Colonic mucosa (tissue), 4 donors: ENCODE measurements around the gene PRRT4. TPM values are rescaled to one million over a fixed set of nuclear protein-coding genes. Genes with fewer than 3 reads are reported as not detected.

Experiments used
- DNase-seq: peaks from one replicate; pipeline ENCODE4 v3.0.0-alpha.2; 2020
- H3K27ac ChIP-seq: fragments of 200-600 bp; one replicate; pipeline ENCODE4 v1.8.0; 2021
- H3K27me3 ChIP-seq: fragments of 200-600 bp; one replicate; pipeline ENCODE4 v1.8.0; 2021
- H3K36me3 ChIP-seq: fragments of 200-600 bp; one replicate; pipeline ENCODE4 v1.8.0; 2021
- H3K4me1 ChIP-seq: fragments of 200-600 bp; one replicate; pipeline ENCODE4 v1.8.0; 2021; ENCODE audit warnings: mild to moderate bottlenecking
- H3K4me3 ChIP-seq: fragments of 200-600 bp; one replicate; pipeline ENCODE4 v1.8.0; 2021
- H3K9ac ChIP-seq, 2 donors: one replicate each; pipeline ENCODE4 v1.7.0; 2013; ENCODE audit warnings: control low read depth in 2 of 2, low read depth in 2 of 2, low read length in 2 of 2
- H3K9me3 ChIP-seq: fragments of 200-600 bp; one replicate; pipeline ENCODE4 v1.8.0; 2021
- CTCF ChIP-seq: fragments of 200-600 bp; IDR thresholded peaks from one replicate; pipeline ENCODE4 v1.8.0; 2022; ENCODE audit warnings: antibody characterized with exemption, mild to moderate bottlenecking
- intact Hi-C: fragments of 100-400 bp; cut with DNase I; formaldehyde crosslinking; loops from one replicate; pipeline ENCODE4 v1.14.1; 2022
- total RNA-seq, 2 donors: library from RNA; stranded (reverse); fragmentation: NEBNext Ultra II Directional in 1 of 2; extraction: Animal tissue kit (Norgen Biotek cat#: 25700) in 1 of 2; gene quantifications; one replicate each; pipeline ENCODE4 v1.2.1, GENCODE V29; 2021
- donor health status: healthy.
- donor health status: DM: no; HTN: no; CAD: no.
- donor health status: DM: no; HTN: no; CAD: no.

PRRT4 gene
- total RNA-seq, 2 donors from 2014 or later: 0.24 TPM; not detected in 1

- Histone ChIP-seq H3K9ac (peak overlapping the region; percentile 62 to 75), H3K36me3 (no peaks in the 10 kb centered on the region), H3K27ac (no peak overlapping the region), H3K4me1 (peaks cover 11% of the 10 kb centered on the region), H3K4me3 (peak overlapping the region; percentile 80), H3K9me3 (no peaks in the 10 kb centered on the region), H3K27me3 (no peaks in the 10 kb centered on the region)
- TF ChIP-seq CTCF: peak; percentile 18
- DNase-seq: peak; percentile 30
- intact Hi-C loops: loop anchor here (2.0 kb wide), 1 partner anchor 52 kb away; no protein-coding TSS in a partner anchor
Measured at GRCh38 chr7:128404886-128405470, 43.5 kb upstream of the PRRT4 start.

DNA sequence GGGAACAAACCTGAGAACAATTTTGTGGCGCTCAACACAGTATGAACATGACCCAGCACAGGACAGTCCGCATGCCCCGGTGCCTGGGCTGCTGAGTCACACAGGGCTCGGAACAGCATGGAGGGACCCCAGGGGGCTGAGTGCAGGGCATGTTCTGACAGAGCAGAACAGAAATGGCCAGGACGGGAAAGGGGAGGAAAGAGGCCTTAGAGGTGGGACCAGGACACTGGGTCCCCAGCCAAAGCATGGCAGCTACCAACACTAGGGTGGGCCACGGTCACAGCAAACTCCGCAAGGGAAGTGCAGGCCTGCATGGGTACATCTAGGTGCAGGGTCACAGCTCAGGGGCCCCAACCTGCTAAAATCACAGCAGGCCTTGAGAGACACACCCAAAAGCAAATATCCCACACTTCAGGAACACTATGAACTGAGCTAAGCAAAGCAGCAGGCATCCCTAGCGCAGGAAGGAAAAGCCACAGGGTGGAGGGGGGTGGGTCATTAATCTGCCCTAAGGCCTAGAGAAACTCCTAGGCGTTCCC, 42.7 kb upstream of the PRRT4 start:
- H3K27ac ChIP-seq: no peak overlapping the region
- H3K4me1 ChIP-seq: peaks cover 11% of the 10 kb centered on the region
- no peak for TF ChIP-seq CTCF
- no peak overlapping the region for H3K9ac ChIP-seq
- DNase-seq: peak; percentile 40
- no peaks in the 10 kb centered on the region for H3K9me3 ChIP-seq
- H3K4me3 ChIP-seq: no peak overlapping the region
- no peaks in the 10 kb centered on the region for H3K27me3 ChIP-seq
- intact Hi-C loops: loop anchor here (2.0 kb wide), 1 partner anchor 53 kb away; no protein-coding TSS in a partner anchor
- H3K36me3 ChIP-seq: no peaks in the 10 kb centered on the region

DNA sequence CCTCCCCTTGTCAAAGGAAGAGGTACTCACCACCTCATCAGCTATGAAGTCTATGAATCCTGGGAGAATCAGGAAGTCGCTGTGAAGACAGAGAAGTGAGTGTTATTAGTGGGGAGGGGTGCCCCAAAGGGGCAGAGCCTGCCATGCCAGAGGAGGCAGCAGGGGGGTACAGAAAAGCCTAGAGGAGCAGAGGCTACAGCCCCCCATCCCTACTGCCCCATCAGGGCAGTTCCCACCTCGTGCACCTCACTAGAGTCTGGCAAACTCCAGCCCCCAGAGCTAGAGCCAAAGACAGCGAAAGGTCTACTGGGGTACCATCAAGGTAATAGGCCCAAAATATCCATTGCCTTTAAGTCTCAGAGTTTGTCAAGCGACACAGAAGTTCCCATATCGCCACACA, 42.2 kb upstream of the PRRT4 start:
- no peak for TF ChIP-seq CTCF
- no peak overlapping the region for H3K27ac ChIP-seq
- intact Hi-C loops: loop anchor here (2.0 kb wide), 1 partner anchor 53 kb away; no protein-coding TSS in a partner anchor
- H3K4me3 ChIP-seq: no peak overlapping the region
- H3K36me3 ChIP-seq: no peaks in the 10 kb centered on the region
- H3K9me3 ChIP-seq: no peaks in the 10 kb centered on the region
- H3K4me1 ChIP-seq: peaks cover 7% of the 10 kb centered on the region
- no peak for DNase-seq
- no peak overlapping the region for H3K9ac ChIP-seq
- no peaks in the 10 kb centered on the region for H3K27me3 ChIP-seq

GRCh38 chr7:128402356-128402755, 40.9 kb upstream of the PRRT4 start:
- Histone ChIP-seq H3K27me3 (no peaks in the 10 kb centered on the region), H3K27ac (no peak overlapping the region), H3K9ac (no peak overlapping the region), H3K4me3 (no peak overlapping the region), H3K4me1 (peaks cover 7% of the 10 kb centered on the region), H3K36me3 (no peaks in the 10 kb centered on the region), H3K9me3 (no peaks in the 10 kb centered on the region)
- intact Hi-C loops: no loop called here
- no peak for DNase-seq
- TF ChIP-seq CTCF: no peak

DNA sequence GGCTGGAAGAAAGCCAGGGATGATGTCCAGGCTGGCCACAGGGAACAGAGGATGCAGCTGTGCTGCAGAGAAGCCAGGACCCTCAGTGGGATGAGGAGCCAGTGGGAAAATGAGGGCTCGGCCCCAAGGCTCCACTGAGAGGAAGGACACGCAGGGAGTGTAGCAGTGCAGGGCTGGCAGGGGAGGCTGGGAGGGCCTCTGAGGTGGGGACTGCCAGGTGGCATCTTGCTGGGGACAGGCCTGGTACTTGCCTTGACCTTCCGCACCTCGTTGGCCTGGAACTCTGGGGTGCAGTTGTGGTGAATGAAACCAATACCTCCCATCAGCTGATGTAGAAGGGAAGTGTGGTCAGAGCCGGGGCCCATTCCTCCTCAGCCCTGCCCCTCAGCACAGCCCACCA, 39.1 kb upstream of the PRRT4 start:
- DNase-seq: no peak
- no peak overlapping the region for H3K9ac ChIP-seq

More for the DNA sequence above, 39.1 kb upstream of the PRRT4 start:
- H3K4me1 ChIP-seq: peaks cover 7% of the 10 kb centered on the region
- TF ChIP-seq CTCF: no peak
- intact Hi-C loops: no loop called here
- H3K27ac ChIP-seq: no peak overlapping the region
- H3K27me3 ChIP-seq: no peaks in the 10 kb centered on the region
- H3K9me3 ChIP-seq: no peaks in the 10 kb centered on the region
- no peaks in the 10 kb centered on the region for H3K36me3 ChIP-seq
- no peak overlapping the region for H3K4me3 ChIP-seq
